HG03342 (cell line): ENCODE results near the gene HMG20A.

ENCODE experiments used
- ATAC-seq: cut with Tn5 transposase; IDR thresholded peaks from one replicate; pipeline ENCODE4 v1.9.1; 2021; ENCODE audit warnings: mild to moderate bottlenecking, moderate library complexity; ENCODE audit not compliant: unreplicated experiment

Gene HMG20A

GRCh38 chr15:77420610-77421369 is at the start of gene HMG20A:
Gene HMG20A, plus strand, starts transcription at chr15:77420888. Its CDS starts 37,520 bp downstream, at chr15:77458408.
- ATAC-seq = peak; percentile 34

GRCh38 chr15:77371850-77372563 is 48.7 kb upstream of the HMG20A start:
- no peak for ATAC-seq

- ATAC-seq = no peak
These were observed 47.2 kb upstream of the HMG20A start for GRCh38 chr15:77373441-77373840.

- no peak for ATAC-seq
These were observed 45.6 kb upstream of the HMG20A start for GRCh38 chr15:77375133-77375532.

DNA sequence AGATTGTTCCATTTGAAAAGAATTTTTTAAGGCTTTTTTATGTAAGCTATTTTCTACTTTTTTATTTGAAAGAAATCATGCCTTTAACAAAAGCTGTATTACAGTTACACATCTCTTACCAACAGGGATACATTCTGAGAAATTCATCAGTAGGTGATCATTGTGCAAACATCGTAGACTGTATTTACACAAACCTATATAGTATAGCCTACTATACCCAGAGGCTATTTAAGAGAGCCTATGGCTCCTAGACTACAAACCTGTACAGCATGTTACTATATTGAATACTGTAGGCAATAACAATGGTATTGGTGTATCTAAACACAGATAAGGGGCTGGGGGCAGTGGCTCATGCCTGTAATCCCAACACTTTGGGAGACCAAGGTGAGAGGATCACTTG is 43.9 kb upstream of the HMG20A start:
- no peak for ATAC-seq

DNA sequence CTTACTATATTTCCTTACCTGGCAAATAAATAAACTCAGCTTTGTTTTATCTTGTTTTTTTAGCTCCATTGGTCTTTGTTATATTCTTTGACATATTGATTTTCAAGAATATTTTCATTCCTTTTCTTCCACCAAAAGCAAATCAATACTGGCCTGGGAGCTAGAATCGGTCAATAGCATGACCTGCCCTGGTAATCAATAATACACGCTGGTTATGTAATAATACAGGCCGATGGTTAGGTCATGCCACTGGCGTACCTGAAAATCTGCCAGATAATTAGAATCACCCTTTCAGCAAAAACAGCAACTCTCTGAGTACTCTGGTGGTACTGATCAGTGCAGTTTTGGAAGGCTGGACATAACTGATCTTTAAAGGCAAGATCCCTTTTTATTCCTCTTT is 40.7 kb upstream of the HMG20A start:
- ATAC-seq = no peak

DNA sequence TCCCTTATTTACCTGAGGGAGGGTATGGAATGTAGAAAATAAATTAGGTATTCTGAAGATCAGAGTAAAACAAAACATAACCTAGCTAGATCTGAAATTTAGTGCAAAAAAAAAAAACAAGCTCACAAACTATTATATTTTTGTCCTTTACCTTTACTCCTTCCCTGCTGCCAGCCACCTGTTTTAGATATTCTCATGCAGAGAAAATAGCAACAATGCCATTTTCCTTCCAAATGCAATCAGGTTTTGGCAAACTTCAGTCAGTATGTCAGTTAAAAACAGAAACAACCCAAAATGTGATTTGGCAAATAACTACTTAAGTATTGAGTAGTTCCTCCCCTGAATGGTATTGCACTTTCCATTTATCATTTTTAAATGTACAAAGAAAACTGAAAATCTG is 36.6 kb upstream of the HMG20A start:
- ATAC-seq = no peak

- ATAC-seq = no peak
These were observed 35.9 kb upstream of the HMG20A start for GRCh38 chr15:77384589-77385359.

DNA sequence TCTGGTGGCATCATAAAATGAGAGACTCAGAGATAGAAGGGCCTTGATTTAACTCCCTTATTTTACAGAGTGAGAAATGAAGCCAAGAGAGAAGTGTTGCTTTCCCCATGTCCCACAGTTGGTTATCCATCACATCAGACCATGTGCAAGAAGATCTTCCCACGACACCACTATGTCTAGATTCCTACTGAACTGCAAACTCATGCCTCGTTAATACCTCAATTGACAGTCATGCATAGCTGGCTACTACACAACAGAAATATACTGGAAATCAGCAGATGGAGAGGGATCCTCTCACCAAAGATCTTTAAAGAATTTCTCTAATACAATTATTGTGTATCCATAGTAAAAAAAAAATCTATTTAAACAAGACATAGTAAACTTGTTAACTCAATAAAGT is 34.1 kb upstream of the HMG20A start:
- ATAC-seq = no peak

GRCh38 chr15:77387365-77388105 is 33.2 kb upstream of the HMG20A start:
- no peak for ATAC-seq

DNA sequence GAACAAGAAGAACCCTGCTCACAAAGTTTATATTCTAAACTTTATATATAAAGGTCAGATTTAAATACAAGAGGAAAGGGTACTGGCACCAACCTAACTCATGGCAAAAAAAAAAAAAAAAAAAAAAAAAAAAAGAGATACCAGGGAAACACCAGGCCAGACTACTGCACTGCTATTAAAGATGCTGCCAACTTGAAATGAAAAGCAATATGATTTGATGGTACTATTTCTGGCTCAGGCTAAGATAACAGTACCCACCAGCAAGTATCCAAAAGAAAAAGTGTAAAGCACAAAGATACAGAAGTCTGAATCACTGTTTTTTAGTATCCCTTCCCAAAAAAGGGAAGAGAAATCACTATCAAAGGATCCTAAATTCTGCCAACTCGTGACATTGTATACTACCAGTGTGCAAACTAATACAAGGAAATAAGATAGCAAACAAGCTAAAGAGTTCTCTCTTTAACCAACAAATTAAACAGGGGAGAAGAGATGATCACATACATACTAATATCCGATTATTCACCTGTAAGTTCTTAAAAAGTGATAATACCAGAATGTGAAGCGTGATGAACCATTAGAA is 29.2 kb upstream of the HMG20A start:
- ATAC-seq = no peak

DNA sequence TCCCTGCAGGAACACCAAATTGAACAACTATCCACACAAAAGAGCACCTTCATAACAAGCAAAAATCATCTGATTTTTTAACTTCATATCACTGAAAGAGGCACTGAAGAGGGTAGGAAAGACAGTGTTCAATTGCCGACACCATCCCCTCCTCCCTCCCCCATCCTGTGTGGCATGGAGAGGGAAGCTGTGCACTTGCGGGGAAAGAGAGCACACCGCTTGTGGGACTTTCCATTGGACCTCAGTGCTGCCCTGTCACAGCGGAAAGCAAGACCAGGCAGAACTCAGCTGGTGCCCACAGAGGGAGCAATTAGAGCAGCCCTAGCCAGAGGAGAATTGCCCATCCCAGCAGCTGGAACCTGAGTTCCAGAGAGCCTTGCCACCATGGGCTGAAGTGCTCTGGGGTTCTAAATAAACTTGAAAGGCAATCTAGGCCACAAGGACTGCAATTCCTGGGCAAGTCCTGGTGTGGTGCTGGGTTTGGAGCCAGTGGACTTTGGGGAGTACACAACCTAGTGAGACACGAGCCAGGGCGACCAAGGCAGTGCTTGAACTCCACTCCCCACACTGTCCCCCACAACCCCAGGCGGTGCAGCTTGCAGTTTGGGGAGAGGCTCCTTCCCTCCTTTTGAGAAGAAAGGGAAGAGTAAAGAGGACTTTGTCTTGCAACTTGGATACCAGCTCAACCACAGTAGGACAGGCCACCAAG is 27.8 kb upstream of the HMG20A start:
- ATAC-seq = no peak

GRCh38 chr15:77393471-77393840 is 27.2 kb upstream of the HMG20A start:
- no peak for ATAC-seq

DNA sequence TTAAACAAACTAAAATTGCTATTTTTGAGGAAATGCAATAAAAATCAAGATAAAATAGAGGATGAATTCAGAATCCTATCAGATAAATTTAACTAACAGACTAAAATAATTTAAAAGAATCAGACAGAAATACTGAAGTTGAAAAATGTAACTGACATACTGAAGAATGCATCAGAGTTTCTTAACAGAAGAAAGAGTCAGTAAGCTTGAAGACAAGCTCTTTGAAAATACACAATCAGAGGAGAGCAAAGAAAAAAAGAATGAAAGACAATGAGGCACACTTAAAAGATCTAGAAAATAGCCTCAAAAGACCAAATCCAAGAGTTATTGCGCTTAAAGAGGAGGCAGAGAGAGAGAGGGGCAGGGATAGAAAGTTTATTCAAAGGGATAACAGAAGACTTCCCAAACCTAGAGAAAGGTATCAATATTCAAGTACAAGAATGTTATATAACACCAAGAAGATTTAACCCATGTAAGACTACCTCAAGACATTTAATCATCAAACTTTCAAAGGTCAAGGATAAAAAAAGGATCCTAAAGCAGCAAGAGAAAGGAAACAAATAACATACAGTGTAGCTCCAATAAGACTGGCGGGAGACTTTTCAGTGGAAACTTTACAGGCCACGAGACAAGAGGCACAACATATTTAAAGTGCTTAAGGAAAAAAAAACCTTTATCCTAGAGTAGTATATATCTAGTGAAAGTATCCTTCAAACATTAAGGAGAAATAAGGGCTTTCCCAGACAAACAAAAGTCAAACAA is 25.5 kb upstream of the HMG20A start:
- ATAC-seq = no peak

DNA sequence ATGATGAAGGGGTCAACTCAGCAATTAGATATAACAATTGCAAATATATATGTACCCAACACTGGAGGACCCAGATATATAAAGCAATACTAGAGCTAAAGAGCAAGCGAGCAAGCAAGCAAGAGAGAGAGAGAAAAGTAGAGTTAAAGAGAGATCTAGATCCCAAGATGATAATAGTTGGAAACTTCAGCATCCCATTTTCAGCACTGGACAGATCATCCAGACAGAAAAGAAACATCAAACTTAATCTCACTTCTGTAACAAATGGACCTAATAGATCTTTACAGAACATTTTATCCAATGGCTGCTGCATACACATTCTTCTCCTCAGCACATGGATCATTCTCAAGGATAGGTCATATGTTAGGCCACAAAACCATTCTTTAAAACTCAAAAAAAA is 24.0 kb upstream of the HMG20A start:
- no peak for ATAC-seq

- ATAC-seq = no peak
These were observed 21.8 kb upstream of the HMG20A start for GRCh38 chr15:77398927-77399326.

DNA sequence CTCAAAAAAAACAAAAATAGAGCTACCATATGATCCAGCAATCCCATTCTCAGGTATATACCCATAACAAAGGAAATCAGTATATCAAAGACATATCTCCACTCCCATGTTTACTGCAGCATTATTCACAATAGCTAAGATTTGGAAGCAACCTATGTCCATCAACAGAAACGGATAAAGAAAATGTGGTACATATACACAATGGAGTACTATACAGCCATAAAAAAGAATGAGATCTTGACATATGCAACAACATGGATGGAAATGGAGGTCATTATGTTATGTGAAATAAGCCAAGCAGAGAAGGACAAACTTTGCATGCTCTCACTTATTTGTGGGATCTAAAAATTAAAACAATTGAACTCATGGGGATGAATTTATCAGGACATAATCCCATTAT is 20.4 kb upstream of the HMG20A start:
- ATAC-seq = no peak

DNA sequence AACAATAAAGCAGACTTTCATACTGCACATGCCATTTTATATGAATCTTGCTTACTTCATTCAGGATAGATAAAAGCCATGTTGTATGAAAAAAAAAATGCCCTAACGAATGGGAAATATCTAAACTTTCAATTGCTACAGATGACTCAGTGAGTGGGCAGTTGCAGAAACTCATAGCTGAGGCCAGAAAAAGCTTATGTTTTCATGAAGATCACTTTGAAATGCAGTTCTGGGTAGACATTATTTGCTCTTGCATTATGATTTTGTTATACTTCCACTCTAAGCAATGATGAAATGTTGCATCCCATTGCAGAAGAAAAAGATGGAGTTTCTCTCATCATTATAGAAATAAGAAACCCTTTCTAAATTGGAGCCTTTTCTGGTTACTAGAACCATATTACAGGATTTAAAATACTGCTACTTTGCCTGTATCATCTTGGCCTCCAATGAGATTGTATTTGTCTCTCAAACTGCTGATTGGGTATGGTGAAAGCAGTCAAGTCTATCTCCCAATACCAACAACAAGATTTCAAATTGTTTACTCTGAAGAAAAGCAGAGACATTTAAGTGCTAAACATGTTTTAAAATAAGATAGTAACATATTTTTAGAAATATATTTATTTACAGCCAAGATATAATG is 17.8 kb upstream of the HMG20A start:
- no peak for ATAC-seq
